Stimulated activated naive CD8-positive, alpha-beta T cell treated with anti-CD3 and anti-CD28 coated beads, Interleukin-15, amount 100 ng/mL, for 72 hours (primary cell): Measurements from ENCODE around the gene SAA4.
A peak's percentile ranks its signal among the peaks of the same experiment; 100 is the strongest.
"Not testable (repeated sequence)": the region's sequence is repeated elsewhere in the genome, so short reads cannot be mapped to it uniquely, and the experiment has no call there.

Source experiments
- ATAC-seq: fragments of 150-1000 bp; cut with Tn5 transposase; 2 replicates; pipeline ENCODE4 v1.10.0; 2021; ENCODE audit warnings: mild to moderate bottlenecking, moderate library complexity
- DNase-seq, 2 donors: peaks; one replicate each; pipeline ENCODE4 v3.0.0; 2021 to 2022
- H3K27ac Mint-ChIP-seq, 2 donors: one replicate each; pipeline ENCODE4 v1.8.0; 2022; ENCODE audit warnings: mild to moderate bottlenecking in 2 of 2, mixed read lengths in 2 of 2, moderate library complexity in 2 of 2
- H3K27me3 Mint-ChIP-seq: one replicate; pipeline ENCODE4 v1.8.0; 2022; ENCODE audit warnings: mixed read lengths
- H3K4me1 Mint-ChIP-seq: one replicate; pipeline ENCODE4 v1.8.0; 2022; ENCODE audit warnings: mild to moderate bottlenecking, mixed read lengths
- H3K4me3 Mint-ChIP-seq, 2 donors: one replicate each; pipeline ENCODE4 v1.8.0; 2022; ENCODE audit warnings: mild to moderate bottlenecking in 2 of 2, mixed read lengths in 2 of 2, moderate library complexity in 1 of 2
- H3K9me3 Mint-ChIP-seq, 2 donors: one replicate each; pipeline ENCODE4 v1.8.0; 2022; ENCODE audit warnings: mixed read lengths in 2 of 2

Gene SAA4

GRCh38 chr11:18223591-18224387 lies 12.8 kb downstream of the SAA4 start:
- ATAC-seq (no peak), DNase-seq (no peak)
- H3K4me3 Mint-ChIP-seq = no peak overlapping the region
- H3K9me3 Mint-ChIP-seq = no peaks in the 10 kb centered on the region
- no peak overlapping the region for H3K27ac Mint-ChIP-seq
- H3K27me3 Mint-ChIP-seq = peaks cover 5% of the 10 kb centered on the region
- no peaks in the 10 kb centered on the region for H3K4me1 Mint-ChIP-seq

GRCh38 chr11:18222814-18223421 lies 13.7 kb downstream of the SAA4 start:
- peaks cover 10% of the 10 kb centered on the region for H3K27me3 Mint-ChIP-seq
- no peak for DNase-seq
- H3K4me3 Mint-ChIP-seq = no peak overlapping the region
- H3K4me1 Mint-ChIP-seq = no peaks in the 10 kb centered on the region
- H3K9me3 Mint-ChIP-seq = no peaks in the 10 kb centered on the region
- H3K27ac Mint-ChIP-seq = no peak overlapping the region
- ATAC-seq = no peak

GRCh38 chr11:18221274-18221876 lies 15.2 kb downstream of the SAA4 start:
- no peak for ATAC-seq
- no peaks in the 10 kb centered on the region for H3K9me3 Mint-ChIP-seq
- H3K4me1 Mint-ChIP-seq = no peaks in the 10 kb centered on the region
- no peak overlapping the region for H3K27ac Mint-ChIP-seq
- H3K4me3 Mint-ChIP-seq = no peak overlapping the region
- DNase-seq = no peak
- peaks cover 26% of the 10 kb centered on the region for H3K27me3 Mint-ChIP-seq

GRCh38 chr11:18209058-18209457 lies 27.5 kb downstream of the SAA4 start:
- Mint-ChIP-seq H3K4me3 (no peak overlapping the region), H3K27ac (no peak overlapping the region), H3K9me3 (no peaks in the 10 kb centered on the region), H3K4me1 (no peaks in the 10 kb centered on the region), H3K27me3 (peaks cover 59% of the 10 kb centered on the region)
- ATAC-seq = no peak
- no peak for DNase-seq

- Mint-ChIP-seq H3K27me3 (peaks cover 64% of the 10 kb centered on the region), H3K4me3 (no peak overlapping the region), H3K9me3 (no peaks in the 10 kb centered on the region), H3K27ac (no peak overlapping the region), H3K4me1 (no peaks in the 10 kb centered on the region)
- DNase-seq (no peak), ATAC-seq (no peak)
Measured at GRCh38 chr11:18204771-18205170, 31.8 kb downstream of the SAA4 start.

GRCh38 chr11:18204220-18204619 lies 32.4 kb downstream of the SAA4 start:
- ATAC-seq (no peak), DNase-seq (no peak)
- Mint-ChIP-seq H3K27ac (no peak overlapping the region), H3K27me3 (peaks cover 63% of the 10 kb centered on the region), H3K9me3 (no peaks in the 10 kb centered on the region), H3K4me3 (no peak overlapping the region), H3K4me1 (no peaks in the 10 kb centered on the region)

GRCh38 chr11:18203723-18204122 lies 32.9 kb downstream of the SAA4 start:
- Mint-ChIP-seq H3K4me1 (no peaks in the 10 kb centered on the region), H3K27me3 (peaks cover 59% of the 10 kb centered on the region), H3K4me3 (no peak overlapping the region), H3K27ac (no peak overlapping the region), H3K9me3 (no peaks in the 10 kb centered on the region)
- ATAC-seq = no peak
- no peak for DNase-seq

GRCh38 chr11:18197738-18198137 lies 38.9 kb downstream of the SAA4 start:
- H3K4me3 Mint-ChIP-seq, ATAC-seq, H3K27ac Mint-ChIP-seq, H3K9me3 Mint-ChIP-seq, H3K4me1 Mint-ChIP-seq, DNase-seq: not testable (repeated sequence)
- H3K27me3 Mint-ChIP-seq = peaks cover 24% of the 10 kb centered on the region

GRCh38 chr11:18196532-18196931 lies 40.1 kb downstream of the SAA4 start:
- DNase-seq = no peak
- no peak for ATAC-seq
- Mint-ChIP-seq H3K9me3 (no peaks in the 10 kb centered on the region), H3K4me1 (no peaks in the 10 kb centered on the region), H3K27me3 (peaks cover 28% of the 10 kb centered on the region), H3K27ac (no peak overlapping the region), H3K4me3 (no peak overlapping the region)

GRCh38 chr11:18193010-18193409 lies 43.6 kb downstream of the SAA4 start:
- Mint-ChIP-seq H3K27me3 (peaks cover 10% of the 10 kb centered on the region), H3K4me1 (no peaks in the 10 kb centered on the region), H3K4me3 (no peak overlapping the region), H3K9me3 (no peaks in the 10 kb centered on the region), H3K27ac (no peak overlapping the region)
- DNase-seq (no peak), ATAC-seq (peak; percentile 48)

- ATAC-seq = no peak
- DNase-seq = no peak
- H3K27ac Mint-ChIP-seq = no peak overlapping the region
- H3K27me3 Mint-ChIP-seq = peaks cover 20% of the 10 kb centered on the region
- no peaks in the 10 kb centered on the region for H3K9me3 Mint-ChIP-seq
- no peaks in the 10 kb centered on the region for H3K4me1 Mint-ChIP-seq
- H3K4me3 Mint-ChIP-seq = no peak overlapping the region
Measured at GRCh38 chr11:18191376-18191775, 45.2 kb downstream of the SAA4 start.

GRCh38 chr11:18189476-18190245 lies 46.9 kb downstream of the SAA4 start:
- H3K9me3 Mint-ChIP-seq, DNase-seq, H3K4me1 Mint-ChIP-seq, H3K27ac Mint-ChIP-seq, ATAC-seq, H3K4me3 Mint-ChIP-seq: not testable (repeated sequence)
- H3K27me3 Mint-ChIP-seq = peaks cover 32% of the 10 kb centered on the region

- no peaks in the 10 kb centered on the region for H3K4me1 Mint-ChIP-seq
- H3K27me3 Mint-ChIP-seq = peaks cover 32% of the 10 kb centered on the region
- H3K4me3 Mint-ChIP-seq = no peak overlapping the region
- no peak overlapping the region for H3K27ac Mint-ChIP-seq
- DNase-seq = no peak
- H3K9me3 Mint-ChIP-seq = no peaks in the 10 kb centered on the region
- no peak for ATAC-seq
Measured at GRCh38 chr11:18188796-18189195, 47.8 kb downstream of the SAA4 start.
